Testis (tissue), 3 donors: ENCODE data around the gene PDS5B. TPM values are rescaled to one million over a fixed set of nuclear protein-coding genes. Genes with fewer than 3 reads are reported as not detected.
"Not testable (repeated sequence)": the region's sequence is repeated elsewhere in the genome, so short reads cannot be mapped to it uniquely, and the experiment has no call there.

Experiments
- DNase-seq: peaks from one replicate; pipeline ENCODE4 v3.0.0-alpha.2; 2019
- H3K27ac ChIP-seq, 2 donors: fragments of 200-600 bp; sonication (generic); one replicate each; pipeline ENCODE4 v1.5.1; 2019
- H3K27me3 ChIP-seq: fragments of 200-600 bp; sonication (generic); one replicate; pipeline ENCODE4 v1.5.1; 2019
- H3K36me3 ChIP-seq: fragments of 200-600 bp; sonication (generic); one replicate; pipeline ENCODE4 v1.5.1; 2017; ENCODE audit warnings: low read depth; ENCODE audit errors: missing control alignments
- H3K4me1 ChIP-seq: fragments of 200-600 bp; sonication (generic); one replicate; pipeline ENCODE4 v1.5.1; 2019
- H3K4me3 ChIP-seq, 2 donors: fragments of 200-600 bp; sonication (generic); one replicate each; pipeline ENCODE4 v1.5.1; 2017 to 2019
- H3K9me3 ChIP-seq: fragments of 200-600 bp; sonication (generic); one replicate; pipeline ENCODE4 v1.5.1; 2017
- CTCF ChIP-seq, 3 experiments: fragments of 450-650 bp in 2 of 3; fragments of 200-600 bp in 1 of 3; sonication (generic) in 1 of 3; IDR thresholded peaks; one replicate each; pipeline ENCODE4 v1.5.1; 2016 to 2019; ENCODE audit warnings: antibody characterized with exemption in 3 of 3, mild to moderate bottlenecking in 2 of 3, moderate library complexity in 1 of 3
- POLR2A ChIP-seq: fragments of 450-650 bp; IDR thresholded peaks from one replicate; pipeline ENCODE4 v1.6.1; 2017; ENCODE audit warnings: antibody characterized with exemption, mild to moderate bottlenecking, moderate library complexity
- WGBS, 2 donors: methylation state at CpG; one replicate each; pipeline ENCODE4 v1.1.5; 2018; 5-methylcytosine and 5-hydroxymethylcytosine counted together
- intact Hi-C: fragments of 100-400 bp; cut with DNase I; formaldehyde crosslinking; loops from one replicate; pipeline ENCODE4 v1.15.1; 2023; ENCODE audit warnings: low total_unique reads
- polyA plus RNA-seq: library from polyadenylated mRNA; stranded (reverse); fragments of 350-450 nt; fragmentation: Illumina TruSeq; extraction: RNeasy Lipid Tissue Mini Kit (QIAGEN cat#74804); gene quantifications from one replicate; pipeline ENCODE4 v1.2.3, GENCODE V29; 2014; ENCODE audit warnings: low read depth, low replicate concordance; ENCODE audit not compliant: insufficient read depth
- total RNA-seq, 2 donors: library from RNA; depleted of rRNA; stranded (reverse); fragments of >200 nt; gene quantifications; one replicate each; pipeline ENCODE4 v1.2.3, GENCODE V29; 2016

The PDS5B gene
- total and polyA plus RNA-seq, 3 donors from 2014 or later, result 19.0 to 52.4 (median 46.3) TPM

- Histone ChIP-seq H3K27me3 (no peaks in the 10 kb centered on the region), H3K9me3 (no peaks in the 10 kb centered on the region), H3K4me1 (peaks cover 5% of the 10 kb centered on the region), H3K4me3 (no peak overlapping the region), H3K27ac (no peak overlapping the region), H3K36me3 (no peaks in the 10 kb centered on the region)
- TF ChIP-seq CTCF (IDR thresholded peaks at IDR 0.05) (no peak), POLR2A (no peak)
- DNase-seq, result no peak
- 95 to 97% methylated on average over 4 of the region's 4 CpGs for WGBS, 2 donors
- intact Hi-C loops, result no loop called here
These were observed 140.3 kb downstream of the PDS5B start for GRCh38 chr13:32726374-32727037.

DNA sequence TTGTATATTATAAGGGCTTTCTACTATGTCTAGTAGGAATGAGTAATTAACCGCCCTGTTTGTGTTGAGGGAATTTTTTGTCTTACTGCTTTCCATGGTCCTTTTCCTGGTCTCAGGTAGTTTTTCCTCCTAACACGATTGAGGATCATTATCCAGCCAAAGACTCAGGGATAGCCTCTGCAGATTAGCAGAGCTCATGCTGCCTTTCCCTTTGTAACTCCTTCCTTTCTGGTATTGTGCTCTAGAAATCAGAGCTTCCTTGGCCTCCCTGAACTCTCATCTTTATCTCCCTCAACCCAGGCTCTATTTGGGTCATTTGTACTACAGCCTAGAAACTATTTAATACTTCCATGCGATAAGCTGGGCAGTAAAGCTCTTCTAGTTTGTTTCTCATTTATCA lies 142.1 kb downstream of the PDS5B start:
- Histone ChIP-seq H3K27me3 (no peaks in the 10 kb centered on the region), H3K27ac (no peak overlapping the region), H3K36me3 (no peaks in the 10 kb centered on the region), H3K4me3 (no peak overlapping the region), H3K9me3 (no peaks in the 10 kb centered on the region), H3K4me1 (peaks cover 5% of the 10 kb centered on the region)
- DNase-seq, result no peak
- intact Hi-C loops, result no loop called here
- no peak for TF ChIP-seq CTCF (IDR thresholded peaks at IDR 0.05)
- 65 to 67% methylated on average over 3 of the region's 3 CpGs for WGBS, 2 donors

DNA sequence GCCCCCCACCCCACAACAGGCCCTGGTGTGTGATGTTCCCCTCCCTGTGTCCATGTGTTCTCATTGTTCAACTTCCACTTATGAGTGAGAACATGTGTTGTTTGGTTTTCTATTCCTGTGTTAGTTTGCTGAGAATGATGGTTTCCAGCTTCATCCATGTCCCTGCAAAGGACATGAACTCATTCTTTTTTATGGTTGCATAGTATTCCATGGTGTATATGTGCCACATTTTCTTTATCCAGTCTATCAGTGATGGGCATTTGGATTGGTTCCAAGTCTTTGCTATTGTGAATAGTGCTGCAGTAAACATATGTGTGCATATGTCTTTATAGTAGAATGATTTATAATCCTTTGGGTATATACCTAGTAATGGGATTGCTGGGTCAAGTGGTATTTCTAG lies 142.8 kb downstream of the PDS5B start:
- H3K4me1 ChIP-seq, H3K4me3 ChIP-seq, H3K27ac ChIP-seq, DNase-seq, H3K27me3 ChIP-seq, H3K36me3 ChIP-seq, intact Hi-C loops, H3K9me3 ChIP-seq: not testable (repeated sequence)

DNA sequence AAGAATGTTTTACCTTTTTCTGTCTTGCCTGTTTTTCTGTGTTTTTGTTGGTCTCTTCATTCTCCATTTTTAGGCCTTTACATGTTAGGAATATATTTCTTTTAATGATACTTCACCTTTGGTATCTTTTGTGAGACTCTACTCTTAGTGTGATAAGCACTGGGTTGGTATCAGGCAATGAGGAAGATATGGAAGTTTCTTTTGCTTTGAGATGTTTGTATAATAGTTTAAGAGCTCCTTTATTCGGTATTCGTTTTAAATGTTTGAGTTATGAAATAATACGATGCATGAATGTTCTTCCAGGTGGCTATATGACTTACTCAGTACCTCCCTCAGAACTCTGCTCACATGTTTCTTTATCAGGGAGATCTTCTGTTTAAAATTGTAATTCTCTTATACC lies 144.8 kb downstream of the PDS5B start:
- no peak overlapping the region for H3K27ac ChIP-seq
- 93 to 94% methylated on average over 3 of the region's 3 CpGs for WGBS, 2 donors
- H3K27me3 ChIP-seq, result no peaks in the 10 kb centered on the region
- H3K4me3 ChIP-seq, result no peak overlapping the region
- TF ChIP-seq CTCF (IDR thresholded peaks at IDR 0.05) (no peak), POLR2A (no peak)
- DNase-seq, result no peak
- H3K36me3 ChIP-seq, result no peaks in the 10 kb centered on the region
- H3K9me3 ChIP-seq, result no peaks in the 10 kb centered on the region
- intact Hi-C loops, result no loop called here
- H3K4me1 ChIP-seq, result no peaks in the 10 kb centered on the region

- Histone ChIP-seq H3K4me3 (no peak overlapping the region), H3K27me3 (no peaks in the 10 kb centered on the region), H3K27ac (no peak overlapping the region), H3K9me3 (no peaks in the 10 kb centered on the region), H3K36me3 (no peaks in the 10 kb centered on the region), H3K4me1 (no peaks in the 10 kb centered on the region)
- no peak for DNase-seq
- 66 to 92% methylated on average over 2 of the region's 2 CpGs for WGBS, 2 donors
- intact Hi-C loops, result no loop called here
- TF ChIP-seq POLR2A (no peak), CTCF (IDR thresholded peaks at IDR 0.05) (no peak)
These were observed 145.3 kb downstream of the PDS5B start for GRCh38 chr13:32731576-32731975.
